GM12878 (cell line): Measurements from ENCODE around the gene MYO15B. TPM values are rescaled to one million over a fixed set of nuclear protein-coding genes. Genes with fewer than 3 reads are reported as not detected.

Experiments used
- ATAC-seq: fragments of 200-7000 bp; cut with Tn5 transposase; 3 replicates; pipeline ENCODE4 v1.9.1; 2020; ENCODE audit warnings: mild to moderate bottlenecking, moderate library complexity
- BruUV-seq: library from RNA; stranded (reverse); fragments of 400-500 nt; replicated peaks from 2 replicates; lab custom pipeline; 2021; lab: Mats Ljungman, UMichigan
- CTCF ChIA-PET: fragments of 300-600 bp; sonication (Branson Sonifier 250); formaldehyde crosslinking; extraction: SDS; loops from one replicate; lab custom pipeline; 2021; ENCODE audit warnings: inconsistent platforms; lab: Yijun Ruan, JAX
- POLR2A ChIA-PET: fragments of 350-600 bp; formaldehyde crosslinking; extraction: SDS; loops from one replicate; lab custom pipeline; 2021; ENCODE audit warnings: inconsistent platforms; lab: Charles Lee
- RAD21 ChIA-PET: fragments of 300-600 bp; sonication (Branson Sonifier 250); formaldehyde crosslinking; loops from one replicate; lab custom pipeline; 2023; ENCODE audit warnings: antibody characterized with exemption; ENCODE audit not compliant: unreplicated experiment; lab: Charles Lee
- SMC1A ChIA-PET: fragments of 300-600 bp; sonication (Branson Sonifier 250); formaldehyde crosslinking; loops from one replicate; lab custom pipeline; 2023; ENCODE audit not compliant: unreplicated experiment, uncharacterized antibody; lab: Charles Lee
- DNase-seq: peaks from one replicate; pipeline ENCODE4 v3.0.0-alpha.2; 2011; ENCODE audit warnings: low read depth, low spot score
- FAIRE-seq: peaks from 3 replicates; lab custom pipeline; 2011; peaks lifted over from hg19 to GRCh38; lab: Jason Lieb, UNC
- H2AFZ ChIP-seq: 2 replicates; pipeline ENCODE4 v1.6.0; 2011; ENCODE audit warnings: low read depth, low read length, control low read depth; ENCODE audit not compliant: control insufficient read depth
- H3K27ac ChIP-seq: 2 replicates; pipeline ENCODE4 v1.5.1; 2011; ENCODE audit warnings: control low read depth; ENCODE audit not compliant: control insufficient read depth, insufficient read depth
- H3K27me3 ChIP-seq, 2 experiments: replicated peaks in 1 of 2; 2 replicates each; pipeline versions ENCODE4 v1.6.0 to v1.6.1; 2011; ENCODE audit warnings: low read length in 1 of 2; ENCODE audit not compliant: control insufficient read depth in 2 of 2, insufficient read depth in 2 of 2
- H3K36me3 ChIP-seq, 2 experiments: 2 replicates each; pipeline ENCODE4 v1.5.1; 2011; ENCODE audit warnings: low read length in 1 of 2; ENCODE audit not compliant: control insufficient read depth in 2 of 2, insufficient read depth in 2 of 2
- H3K4me1 ChIP-seq: 2 replicates; pipeline ENCODE4 v1.6.1; 2011; ENCODE audit warnings: mild to moderate bottlenecking, low read length, moderate library complexity, mixed read lengths; ENCODE audit not compliant: control insufficient read depth, insufficient read depth
- H3K4me2 ChIP-seq: 2 replicates; pipeline ENCODE4 v1.6.0; 2011; ENCODE audit warnings: control low read depth; ENCODE audit not compliant: control insufficient read depth, insufficient read depth
- H3K4me3 ChIP-seq: fragments of 200-600 bp; sonication (generic); 2 replicates; pipeline ENCODE4 v1.5.1; 2016
- H3K79me2 ChIP-seq: 2 replicates; pipeline ENCODE4 v1.6.0; 2011; ENCODE audit warnings: low read length; ENCODE audit not compliant: control insufficient read depth, insufficient read depth
- H3K9ac ChIP-seq: 2 replicates; pipeline ENCODE4 v1.8.0; 2011; ENCODE audit warnings: low read length, control low read depth, mixed read lengths; ENCODE audit not compliant: control insufficient read depth, insufficient read depth
- H3K9me3 ChIP-seq: replicated peaks from 3 replicates; pipeline ENCODE4 v1.5.1; 2011; ENCODE audit warnings: mild to moderate bottlenecking, low read length; ENCODE audit not compliant: control insufficient read depth, insufficient read depth
- H4K20me1 ChIP-seq: 2 replicates; pipeline ENCODE4 v1.6.0; 2011; ENCODE audit not compliant: control insufficient read depth, insufficient read depth
- ATF2 ChIP-seq: IDR thresholded peaks from 2 replicates; pipeline ENCODE4 v1.6.1; 2012; ENCODE audit warnings: low read length, inconsistent platforms
- BACH1 ChIP-seq: fragments of 450-650 bp; IDR thresholded peaks from 2 replicates; pipeline ENCODE4 v1.6.1; 2017; ENCODE audit warnings: mild to moderate bottlenecking, borderline replicate concordance
- E2F8 ChIP-seq: fragments of 450-650 bp; IDR thresholded peaks from 2 replicates; pipeline ENCODE4 v1.6.1; 2018; ENCODE audit warnings: mild to moderate bottlenecking, low read depth, moderate library complexity; ENCODE audit not compliant: partially characterized antibody
- IRF4 ChIP-seq: IDR thresholded peaks from 2 replicates; pipeline ENCODE4 v1.6.1; 2011; ENCODE audit warnings: low read depth, low read length
- KDM1A ChIP-seq: fragments of 200-600 bp; sonication (generic); IDR thresholded peaks from 2 replicates; pipeline ENCODE4 v1.6.1; 2016; ENCODE audit warnings: borderline replicate concordance
- NRF1 ChIP-seq: conservative IDR thresholded peaks from 2 replicates; pipeline ENCODE4 v1.6.1; 2011; ENCODE audit warnings: mild to moderate bottlenecking, low read depth, low read length, improper control_type of control experiment
- RUNX3 ChIP-seq: IDR thresholded peaks from 2 replicates; pipeline ENCODE4 v1.6.1; 2012; ENCODE audit warnings: low read length, inconsistent platforms
- SMAD1 ChIP-seq: fragments of 450-650 bp; IDR thresholded peaks from 2 replicates; pipeline ENCODE4 v1.6.1; 2018; ENCODE audit warnings: mild to moderate bottlenecking, low read depth; ENCODE audit not compliant: partially characterized antibody
- ZBED1 ChIP-seq: IDR thresholded peaks from 2 replicates; pipeline ENCODE4 v1.6.1; 2016; ENCODE audit warnings: borderline replicate concordance
- ZBTB11 ChIP-seq: fragments of 450-650 bp; formaldehyde crosslinking; IDR thresholded peaks from 2 replicates; pipeline ENCODE4 v1.5.0; 2022; ENCODE audit warnings: mild to moderate bottlenecking, missing genetic modification characterization
- WGBS: methylation state at CpG from one replicate; pipeline ENCODE4 v1.1.6; 2016; ENCODE audit warnings: low lambda C conversion rate; ENCODE audit not compliant: insufficient replicate concordance, insufficient coverage; ENCODE audit errors: missing lambda C conversion rate; 5-methylcytosine and 5-hydroxymethylcytosine counted together
- in situ Hi-C: fragments of 300-500 bp; cut with MboI; formaldehyde crosslinking; loops from 9 replicates; pipeline ENCODE4 v1.14.3; 2018; ENCODE audit warnings: mixed read lengths
- intact Hi-C: fragments of 100-400 bp; cut with micrococcal nuclease; formaldehyde crosslinking; loops from one replicate; pipeline ENCODE4 v1.14.2; 2022; ENCODE audit not compliant: unreplicated experiment
- polyA plus RNA-seq, 11 experiments: library from polyadenylated mRNA; depleted of rRNA in 4 of 11; unstranded in 6 of 11; stranded (reverse) in 5 of 11; fragments of >200 nt; fragmentation: Nextera tagmentation in 4 of 11; fragmentation: Illumina TruSeq in 1 of 11; extraction: Ambion mirVana in 4 of 11; extraction: Trizol in 1 of 11; gene quantifications; 1 replicate in 1 of 11; 2 replicates in 10 of 11; pipeline versions ENCODE4 v1.2.1 to v1.2.3, GENCODE V29; 2011 to 2016; ENCODE audit warnings: inconsistent platforms in 2 of 11, missing spikeins in 2 of 11, low read depth in 1 of 11
- total RNA-seq, 4 experiments: library from RNA; depleted of rRNA in 3 of 4; stranded (reverse); fragments of >200 nt in 3 of 4; fragmentation: Illumina TruSeq in 1 of 4; extraction: Trizol in 1 of 4; gene quantifications; 2 replicates each; pipeline versions ENCODE4 v1.2.1 to v1.2.3, GENCODE V29; 2013 to 2021

MYO15B gene
- total and polyA plus RNA-seq, 10 of the 15 experiments (the other 5 are each of a cell fraction or from before 2014, with no cell fraction given), result 0.67 to 15.4 (median 2.3) TPM; not detected in 1

GRCh38 chr17:75573540-75573957, 14.1 kb upstream of the MYO15B start:
- FAIRE-seq, result no peak
- ChIA-PET SMC1A (no interaction called here), CTCF (no interaction called here)
- Histone ChIP-seq H4K20me1 (no peaks in the 10 kb centered on the region), H3K79me2 (no peaks in the 10 kb centered on the region), H3K4me2 (no peak overlapping the region)
- no peak for ATAC-seq
- no TSS peak for BruUV-seq
- no peak for TF ChIP-seq IRF4
- no peak for TF ChIP-seq E2F8
- no peak for TF ChIP-seq ZBED1
- TF ChIP-seq SMAD1, result no peak
- TF ChIP-seq ATF2, result no peak
- TF ChIP-seq RUNX3, result no peak
- TF ChIP-seq ZBTB11 (CRISPR knock-in tag), result no peak
- no peak for TF ChIP-seq KDM1A
- no peak for TF ChIP-seq NRF1
- TF ChIP-seq BACH1, result no peak
- TF ChIP-seq, all 136 proteins: peak for 0
- WGBS, result 93% methylated on average over 13 of the region's 16 CpGs
- Histone ChIP-seq H3K4me1 (peaks cover 12% of the 10 kb centered on the region), H3K9ac (no peak overlapping the region), H3K27ac (no peak overlapping the region), H3K4me3 (no peak overlapping the region), H3K36me3 (no peaks in the 10 kb centered on the region), H2AFZ (no peak overlapping the region), H3K27me3 (no peaks in the 10 kb centered on the region), H3K9me3 (no peaks in the 10 kb centered on the region)
- in situ Hi-C loops, result no loop called here
- RAD21 ChIA-PET, result no interaction called here
- intact Hi-C loops, result no loop called here
- no peak for DNase-seq
- POLR2A ChIA-PET, result no interaction called here
